22Rv1 (cell line): ENCODE results near the gene POTEM.
"Not testable (repeated sequence)": the region's sequence is repeated elsewhere in the genome, so short reads cannot be mapped to it uniquely, and the experiment has no call there.

Source experiments
- CTCF ChIP-seq: fragments of 450-650 bp; IDR thresholded peaks from 2 replicates; pipeline ENCODE4 v1.5.1; 2017; ENCODE audit warnings: mild to moderate bottlenecking
- ZFX ChIP-seq: fragments of 450-650 bp; IDR thresholded peaks from 2 replicates; pipeline ENCODE4 v1.6.1; 2017; ENCODE audit warnings: antibody characterized with exemption, borderline replicate concordance

- not testable (repeated sequence) for TF ChIP-seq CTCF, ZFX
These were observed 14.1 kb upstream of the POTEM start for GRCh38 chr14:18953085-18953484.
